HepG2 (cell line): ENCODE measurements around the gene CAND2. TPM values are rescaled to one million over a fixed set of nuclear protein-coding genes. Genes with fewer than 3 reads are reported as not detected.

Source experiments
- ATAC-seq: fragments of 200-7000 bp; cut with Tn5 transposase; 3 replicates; pipeline ENCODE4 v1.9.1; 2020; ENCODE audit warnings: mild to moderate bottlenecking, moderate library complexity
- BruUV-seq: library from RNA; stranded (reverse); fragments of 400-500 nt; replicated peaks from 2 replicates; lab custom pipeline; 2021; lab: Mats Ljungman, UMichigan
- CTCF ChIA-PET: fragments of 300-600 bp; formaldehyde crosslinking; extraction: SDS; loops from one replicate; lab custom pipeline; 2021; ENCODE audit warnings: low total read pairs, inconsistent platforms, low intra/inter-chr PET ratio; lab: Yijun Ruan, JAX
- POLR2A ChIA-PET: fragments of 350-600 bp; sonication (Branson Sonifier 250); formaldehyde crosslinking; loops from one replicate; lab custom pipeline; 2020; ENCODE audit warnings: antibody characterized with exemption, inconsistent platforms; lab: Yijun Ruan, JAX
- DNase-seq: peaks from one replicate; pipeline ENCODE4 v3.0.0-alpha.2; 2015; ENCODE audit warnings: low spot score
- FAIRE-seq: peaks from 3 replicates; lab custom pipeline; 2011; peaks lifted over from hg19 to GRCh38; lab: Jason Lieb, UNC
- H2AFZ ChIP-seq: one replicate; pipeline ENCODE4 v1.6.1; 2011; ENCODE audit warnings: low read length, inconsistent platforms
- H3K27ac ChIP-seq: fragments of 300-600 bp; 3 replicates; pipeline ENCODE4 v1.8.0; 2011; ENCODE audit warnings: mixed run types, mild to moderate bottlenecking, mixed read lengths, low read length, inconsistent platforms; ENCODE audit not compliant: insufficient read depth; ENCODE audit errors: extremely low read length
- H3K27me3 ChIP-seq, 2 experiments: fragments of 200-600 bp in 1 of 2; 2 replicates in 1 of 2; 3 replicates in 1 of 2; pipeline versions ENCODE4 v1.6.0 to v1.8.0; 2011; ENCODE audit warnings: low read length in 2 of 2, mild to moderate bottlenecking in 2 of 2, moderate library complexity in 2 of 2, inconsistent platforms in 1 of 2; ENCODE audit not compliant: insufficient read depth in 2 of 2, control insufficient read depth in 1 of 2
- H3K36me3 ChIP-seq, 2 experiments: fragments of 200-600 bp in 1 of 2; replicated peaks in 1 of 2; 2 replicates in 1 of 2; 3 replicates in 1 of 2; pipeline versions ENCODE4 v1.5.1 to v1.8.0; 2011; ENCODE audit warnings: low read length in 2 of 2, inconsistent platforms in 1 of 2; ENCODE audit not compliant: insufficient read depth in 2 of 2, control insufficient read depth in 1 of 2
- H3K4me1 ChIP-seq: 2 replicates; pipeline ENCODE4 v1.5.1; 2012; ENCODE audit warnings: low read length, inconsistent platforms; ENCODE audit not compliant: insufficient read depth
- H3K4me2 ChIP-seq: 2 replicates; pipeline ENCODE4 v1.6.0; 2011; ENCODE audit warnings: low read depth, low read length, inconsistent platforms
- H3K4me3 ChIP-seq, 3 experiments: fragments of 200-600 bp in 1 of 3; sonication (generic), shearing (Covaris generic) in 1 of 3; replicated peaks in 1 of 3; 2 replicates each; pipeline ENCODE4 v1.5.1; 2011 to 2016; ENCODE audit warnings: low read length in 3 of 3, inconsistent platforms in 2 of 3, low read depth in 2 of 3, mild to moderate bottlenecking in 2 of 3, control low read depth in 1 of 3, mixed read lengths in 1 of 3; ENCODE audit not compliant: insufficient read depth in 1 of 3
- H3K79me2 ChIP-seq: one replicate; pipeline ENCODE4 v1.6.1; 2011; ENCODE audit warnings: low read length, inconsistent platforms; ENCODE audit not compliant: insufficient read depth
- H3K9ac ChIP-seq: 2 replicates; pipeline ENCODE4 v1.6.0; 2011; ENCODE audit warnings: mild to moderate bottlenecking, low read depth, low read length, inconsistent platforms; ENCODE audit not compliant: insufficient read depth
- H3K9me3 ChIP-seq: 2 replicates; pipeline ENCODE4 v1.5.1; 2012; ENCODE audit warnings: mild to moderate bottlenecking, low read length
- H4K20me1 ChIP-seq: 2 replicates; pipeline ENCODE4 v1.6.0; 2011; ENCODE audit warnings: inconsistent platforms, mild to moderate bottlenecking, low read length, moderate library complexity; ENCODE audit not compliant: insufficient read depth
- DMAP1 ChIP-seq: IDR thresholded peaks from 2 replicates; pipeline ENCODE4 v1.6.1; 2016
- HNF4G ChIP-seq, 2 experiments: sonication (generic) in 1 of 2; formaldehyde crosslinking in 1 of 2; IDR thresholded peaks; 2 replicates each; pipeline versions ENCODE4 v1.4.0 to v1.6.1; 2011 to 2020; ENCODE audit warnings: borderline replicate concordance in 2 of 2, low read depth in 2 of 2, mild to moderate bottlenecking in 2 of 2, low read length in 1 of 2, missing genetic modification reagents in 1 of 2, moderate library complexity in 1 of 2
- IRF2 ChIP-seq: IDR thresholded peaks from 2 replicates; pipeline ENCODE4 v1.6.1; 2018; ENCODE audit warnings: missing genetic modification reagents, missing compliant biosample characterization
- NR2C2 ChIP-seq: sonication (generic); formaldehyde crosslinking; IDR thresholded peaks from 2 replicates; pipeline ENCODE4 v1.4.0; 2020; ENCODE audit warnings: missing genetic modification reagents, mild to moderate bottlenecking, moderate library complexity, borderline replicate concordance
- TBX3 ChIP-seq: fragments of 450-650 bp; IDR thresholded peaks from 2 replicates; pipeline ENCODE4 v1.6.1; 2017; ENCODE audit warnings: antibody characterized with exemption, mild to moderate bottlenecking, inconsistent platforms, borderline replicate concordance
- TFE3 ChIP-seq: IDR thresholded peaks from 2 replicates; pipeline ENCODE4 v1.6.1; 2016
- YEATS4 ChIP-seq: sonication (generic); formaldehyde crosslinking; IDR thresholded peaks from 2 replicates; pipeline ENCODE4 v1.4.0; 2020; ENCODE audit warnings: missing genetic modification reagents, borderline replicate concordance
- ZBTB8A ChIP-seq: sonication (generic); formaldehyde crosslinking; IDR thresholded peaks from 2 replicates; pipeline ENCODE4 v1.4.0; 2020; ENCODE audit warnings: mild to moderate bottlenecking, low read depth, missing genetic modification reagents, borderline replicate concordance
- ZNF343 ChIP-seq: sonication (generic); formaldehyde crosslinking; IDR thresholded peaks from 2 replicates; pipeline ENCODE4 v1.4.0; 2020; ENCODE audit warnings: mild to moderate bottlenecking, missing genetic modification reagents
- ZNF367 ChIP-seq: sonication (generic); formaldehyde crosslinking; IDR thresholded peaks from 2 replicates; pipeline ENCODE4 v1.4.0; 2020; ENCODE audit warnings: missing genetic modification reagents, borderline replicate concordance
- WGBS: methylation state at CpG from one replicate; pipeline ENCODE4 v1.1.6; 2017; ENCODE audit warnings: low lambda C conversion rate; 5-methylcytosine and 5-hydroxymethylcytosine counted together
- in situ Hi-C: cut with HindIII; loops from 2 replicates; pipeline ENCODE4 v1.10.0; 2017; ENCODE audit warnings: low pct_unique_long_range_greater_than_20kb; ENCODE audit not compliant: extremely low pct_ligation_motif_present
- intact Hi-C: fragments of 100-400 bp; cut with micrococcal nuclease; formaldehyde crosslinking; loops from one replicate; pipeline ENCODE4 v1.10.0; 2022; ENCODE audit not compliant: unreplicated experiment
- polyA plus RNA-seq, 8 experiments: library from polyadenylated mRNA; depleted of rRNA in 3 of 8; stranded (reverse) in 7 of 8; unstranded in 1 of 8; fragments of >200 nt; fragmentation: Illumina TruSeq in 4 of 8; extraction: Trizol in 4 of 8; gene quantifications; 2 replicates each; pipeline versions ENCODE4 v1.2.1 to v1.2.3, GENCODE V29; 2011 to 2016; ENCODE audit warnings: low read depth in 4 of 8, missing spikeins in 1 of 8, mixed read lengths in 1 of 8; ENCODE audit not compliant: insufficient read depth in 1 of 8
- total RNA-seq, 5 experiments: library from RNA; depleted of rRNA; stranded (reverse); fragments of >200 nt; fragmentation: Illumina TruSeq; extraction: Trizol; gene quantifications; 2 replicates each; pipeline ENCODE4 v1.2.3, GENCODE V29; 2016; ENCODE audit warnings: low read depth in 1 of 5
- TF ChIP-seq, protein P1 (sequence below): conservative IDR thresholded peaks from 2 replicates; pipeline ENCODE4 v1.6.1; 2018; ENCODE audit warnings: missing genetic modification reagents
- TF ChIP-seq, protein P2 (sequence below): IDR thresholded peaks from 2 replicates; pipeline ENCODE4 v1.6.1; 2016; ENCODE audit warnings: mild to moderate bottlenecking
- TF ChIP-seq, protein P3 (sequence below): sonication (generic); formaldehyde crosslinking; IDR thresholded peaks from 2 replicates; pipeline ENCODE4 v1.5.1; 2020; ENCODE audit warnings: missing genetic modification reagents, mild to moderate bottlenecking, borderline replicate concordance

CAND2 gene
- total and polyA plus RNA-seq, 2 of the 13 experiments (the other 11 are each of a cell fraction or from before 2014, with no cell fraction given), result 0.01 TPM; not detected in 1

DNA sequence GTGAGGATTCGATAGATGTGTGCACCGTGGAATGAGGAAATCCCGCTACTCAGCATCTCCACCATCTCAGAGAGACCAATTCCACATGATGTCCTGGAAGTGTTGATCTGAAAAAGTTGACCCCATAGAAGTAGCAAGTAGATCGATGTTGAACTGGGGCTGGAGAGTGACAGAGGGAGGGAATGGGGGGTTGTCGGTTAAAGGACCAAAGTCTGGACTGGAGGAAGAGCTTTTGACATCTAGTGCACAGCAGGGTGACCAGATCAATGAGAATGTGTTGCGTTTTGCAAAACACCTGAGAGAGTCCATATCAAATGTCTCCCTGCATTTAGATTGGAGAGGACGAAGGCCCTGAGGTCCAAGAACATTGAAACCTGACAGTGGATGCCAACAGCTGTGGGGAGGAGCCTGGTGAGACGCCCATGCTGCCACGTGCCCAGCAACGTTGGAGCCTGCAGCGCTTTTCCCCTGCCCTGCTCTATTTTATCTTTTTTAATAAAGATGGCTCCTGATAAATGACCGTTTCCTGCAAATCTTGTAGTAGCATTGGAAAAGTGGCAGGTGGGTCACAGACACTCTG lies 75.0 kb downstream of the CAND2 start (continued):
- TF ChIP-seq ZNF367 (no peak), TFE3 (CRISPR knock-in tag) (no peak), TBX3 (no peak), YEATS4 (CRISPR knock-in tag) (no peak), ZNF343 (no peak), ZBTB8A (CRISPR knock-in tag) (no peak), HNF4G (IDR thresholded peaks at IDR 0.05; ENCODE audit: borderline replicate concordance, low read depth, low read length) (peak; percentile 29; the same call in 1 of the 2 replicates), HNF4G (CRISPR knock-in tag; IDR thresholded peaks at IDR 0.05; ENCODE audit: borderline replicate concordance, low read depth) (no peak), IRF2 (no peak)

DNA sequence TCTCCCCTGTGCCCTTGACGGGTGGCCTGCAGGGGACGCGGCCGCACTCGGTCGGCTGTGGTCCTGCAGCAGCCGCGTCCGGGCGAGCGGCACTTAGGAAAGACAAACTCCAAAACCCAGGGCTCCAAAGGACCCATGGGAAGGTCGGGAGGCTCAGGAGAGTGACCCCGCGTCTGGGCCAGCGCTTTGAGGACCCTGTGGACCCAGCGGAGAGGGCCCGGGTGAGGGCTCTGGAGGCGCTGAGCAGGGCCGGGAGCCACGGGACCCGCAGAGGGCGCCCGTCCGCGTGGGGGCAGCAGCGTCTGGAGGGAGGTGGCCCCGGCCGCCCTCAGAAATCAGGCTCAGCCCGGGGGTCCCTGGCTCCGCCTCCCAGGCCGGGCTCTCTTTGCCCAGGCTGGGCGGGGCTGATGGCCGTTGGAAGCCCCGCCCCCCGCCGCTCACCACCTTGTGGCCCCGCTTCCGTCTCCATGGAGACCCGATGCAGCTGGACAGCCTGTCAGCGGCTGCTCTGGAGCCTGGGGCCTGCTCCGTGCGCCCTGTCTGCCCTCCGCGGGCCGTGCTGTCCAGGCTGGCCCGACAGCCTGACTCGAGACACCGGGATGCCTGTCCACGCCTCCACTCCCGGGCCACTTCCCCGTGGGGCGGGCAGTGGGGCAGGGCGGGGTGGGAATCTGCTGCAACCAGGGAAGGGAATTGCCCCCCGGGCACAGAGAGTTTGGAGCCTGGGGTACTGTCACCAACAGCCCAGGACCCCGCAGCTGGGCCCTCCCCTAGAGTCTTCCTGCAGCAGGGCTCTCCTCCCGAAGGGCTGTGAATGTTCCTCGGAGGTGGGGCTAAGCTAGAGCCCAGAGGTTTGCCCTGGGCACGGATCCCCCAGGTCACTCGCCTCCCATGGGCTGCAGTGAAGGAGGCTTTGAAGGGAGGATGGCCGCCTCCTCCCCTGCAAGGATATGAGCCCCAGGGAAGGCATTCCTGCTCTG lies 79.7 kb downstream of the CAND2 start:
- H3K9ac ChIP-seq, result no peak overlapping the region
- H3K79me2 ChIP-seq, result no peaks in the 10 kb centered on the region
- H3K36me3 ChIP-seq, result no peaks in the 10 kb centered on the region
- 0 out of 2 replicates have a peak, but pooled peaks cover 2% of the 10 kb centered on the region for H4K20me1 ChIP-seq
- H3K27me3 ChIP-seq, result peaks cover 5 to 48% of the 10 kb centered on the region in 2 experiments
- no TSS peak for BruUV-seq
- POLR2A ChIA-PET, result no interaction called here
- 53% methylated on average over 3 of the region's 60 CpGs for WGBS
- no peak overlapping the region for H3K4me2 ChIP-seq
- no peak overlapping the region for H2AFZ ChIP-seq
- ATAC-seq (peak; percentile 19), FAIRE-seq (no peak), DNase-seq (no peak)
- no peak overlapping the region for H3K27ac ChIP-seq
- no peak overlapping the region for H3K4me3 ChIP-seq
- no peaks in the 10 kb centered on the region for H3K9me3 ChIP-seq
- intact Hi-C loops (no loop called here), in situ Hi-C loops (no loop called here)
- CTCF ChIA-PET, result no interaction called here
- peaks cover 8% of the 10 kb centered on the region; the same call in 1 of the 2 replicates for H3K4me1 ChIP-seq
- TF ChIP-seq, protein P1, sequence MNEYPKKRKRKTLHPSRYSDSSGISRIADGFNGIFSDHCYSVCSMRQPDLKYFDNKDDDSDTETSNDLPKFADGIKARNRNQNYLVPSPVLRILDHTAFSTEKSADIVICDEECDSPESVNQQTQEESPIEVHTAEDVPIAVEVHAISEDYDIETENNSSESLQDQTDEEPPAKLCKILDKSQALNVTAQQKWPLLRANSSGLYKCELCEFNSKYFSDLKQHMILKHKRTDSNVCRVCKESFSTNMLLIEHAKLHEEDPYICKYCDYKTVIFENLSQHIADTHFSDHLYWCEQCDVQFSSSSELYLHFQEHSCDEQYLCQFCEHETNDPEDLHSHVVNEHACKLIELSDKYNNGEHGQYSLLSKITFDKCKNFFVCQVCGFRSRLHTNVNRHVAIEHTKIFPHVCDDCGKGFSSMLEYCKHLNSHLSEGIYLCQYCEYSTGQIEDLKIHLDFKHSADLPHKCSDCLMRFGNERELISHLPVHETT (CRISPR knock-in tag), result no peak
- TF ChIP-seq DMAP1 (no peak), NR2C2 (no peak)
- TF ChIP-seq, protein P2, sequence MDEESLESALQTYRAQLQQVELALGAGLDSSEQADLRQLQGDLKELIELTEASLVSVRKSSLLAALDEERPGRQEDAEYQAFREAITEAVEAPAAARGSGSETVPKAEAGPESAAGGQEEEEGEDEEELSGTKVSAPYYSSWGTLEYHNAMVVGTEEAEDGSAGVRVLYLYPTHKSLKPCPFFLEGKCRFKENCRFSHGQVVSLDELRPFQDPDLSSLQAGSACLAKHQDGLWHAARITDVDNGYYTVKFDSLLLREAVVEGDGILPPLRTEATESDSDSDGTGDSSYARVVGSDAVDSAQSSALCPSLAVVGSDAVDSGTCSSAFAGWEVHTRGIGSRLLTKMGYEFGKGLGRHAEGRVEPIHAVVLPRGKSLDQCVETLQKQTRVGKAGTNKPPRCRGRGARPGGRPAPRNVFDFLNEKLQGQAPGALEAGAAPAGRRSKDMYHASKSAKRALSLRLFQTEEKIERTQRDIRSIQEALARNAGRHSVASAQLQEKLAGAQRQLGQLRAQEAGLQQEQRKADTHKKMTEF, result no peak
- TF ChIP-seq, protein P3, sequence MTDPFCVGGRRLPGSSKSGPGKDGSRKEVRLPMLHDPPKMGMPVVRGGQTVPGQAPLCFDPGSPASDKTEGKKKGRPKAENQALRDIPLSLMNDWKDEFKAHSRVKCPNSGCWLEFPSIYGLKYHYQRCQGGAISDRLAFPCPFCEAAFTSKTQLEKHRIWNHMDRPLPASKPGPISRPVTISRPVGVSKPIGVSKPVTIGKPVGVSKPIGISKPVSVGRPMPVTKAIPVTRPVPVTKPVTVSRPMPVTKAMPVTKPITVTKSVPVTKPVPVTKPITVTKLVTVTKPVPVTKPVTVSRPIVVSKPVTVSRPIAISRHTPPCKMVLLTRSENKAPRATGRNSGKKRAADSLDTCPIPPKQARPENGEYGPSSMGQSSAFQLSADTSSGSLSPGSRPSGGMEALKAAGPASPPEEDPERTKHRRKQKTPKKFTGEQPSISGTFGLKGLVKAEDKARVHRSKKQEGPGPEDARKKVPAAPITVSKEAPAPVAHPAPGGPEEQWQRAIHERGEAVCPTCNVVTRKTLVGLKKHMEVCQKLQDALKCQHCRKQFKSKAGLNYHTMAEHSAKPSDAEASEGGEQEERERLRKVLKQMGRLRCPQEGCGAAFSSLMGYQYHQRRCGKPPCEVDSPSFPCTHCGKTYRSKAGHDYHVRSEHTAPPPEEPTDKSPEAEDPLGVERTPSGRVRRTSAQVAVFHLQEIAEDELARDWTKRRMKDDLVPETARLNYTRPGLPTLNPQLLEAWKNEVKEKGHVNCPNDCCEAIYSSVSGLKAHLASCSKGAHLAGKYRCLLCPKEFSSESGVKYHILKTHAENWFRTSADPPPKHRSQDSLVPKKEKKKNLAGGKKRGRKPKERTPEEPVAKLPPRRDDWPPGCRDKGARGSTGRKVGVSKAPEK (CRISPR knock-in tag), result no peak
